Measurements from ENCODE around the gene TBX1.

DNA sequence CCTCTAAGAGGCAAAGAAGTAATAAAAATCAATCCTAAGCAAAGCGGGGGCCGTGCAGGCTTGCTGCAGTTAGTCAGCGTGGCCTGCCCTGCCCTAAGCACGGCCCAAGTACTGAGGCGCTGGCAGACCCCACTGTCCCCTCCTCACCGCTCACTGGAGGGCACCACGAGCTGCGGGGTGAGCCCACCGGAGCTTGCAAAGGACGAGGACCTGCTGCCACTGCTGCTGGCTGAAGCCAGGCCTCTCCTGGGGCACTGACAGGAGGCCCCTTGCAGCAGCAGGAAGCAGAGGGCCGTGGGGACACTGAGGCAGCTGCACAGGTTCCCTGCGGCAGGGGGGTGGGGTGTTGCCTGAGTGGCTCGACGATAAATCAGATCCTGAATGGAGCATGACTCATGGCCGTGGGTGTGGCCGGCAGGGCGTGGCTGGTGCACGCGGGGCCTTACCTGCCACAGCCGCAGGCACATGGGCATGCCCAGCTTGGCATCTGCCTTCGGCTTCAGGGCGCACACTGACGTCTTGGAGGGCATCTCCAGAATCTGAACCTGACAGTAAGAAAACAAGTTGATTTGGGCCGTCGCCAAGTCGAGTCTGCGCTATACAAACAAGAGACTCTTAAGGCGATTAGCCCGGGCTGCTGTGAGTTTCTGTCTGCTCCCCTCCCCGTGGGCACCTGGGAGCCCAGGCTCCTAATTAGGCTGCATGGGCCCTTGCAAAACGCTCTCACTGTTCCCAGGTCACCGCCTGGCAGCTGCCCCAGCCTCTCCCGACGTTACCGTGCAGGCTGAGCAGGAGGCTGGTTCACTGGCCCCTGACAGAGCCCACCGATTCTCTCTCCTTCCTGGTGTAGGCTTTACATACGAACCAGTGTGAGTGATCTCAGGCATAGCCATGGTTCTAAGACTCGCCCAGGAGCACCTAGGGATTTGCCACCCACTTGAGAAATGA lies 45.9 kb downstream of the TBX1 start:
- TF ChIP-seq, protein P1, sequence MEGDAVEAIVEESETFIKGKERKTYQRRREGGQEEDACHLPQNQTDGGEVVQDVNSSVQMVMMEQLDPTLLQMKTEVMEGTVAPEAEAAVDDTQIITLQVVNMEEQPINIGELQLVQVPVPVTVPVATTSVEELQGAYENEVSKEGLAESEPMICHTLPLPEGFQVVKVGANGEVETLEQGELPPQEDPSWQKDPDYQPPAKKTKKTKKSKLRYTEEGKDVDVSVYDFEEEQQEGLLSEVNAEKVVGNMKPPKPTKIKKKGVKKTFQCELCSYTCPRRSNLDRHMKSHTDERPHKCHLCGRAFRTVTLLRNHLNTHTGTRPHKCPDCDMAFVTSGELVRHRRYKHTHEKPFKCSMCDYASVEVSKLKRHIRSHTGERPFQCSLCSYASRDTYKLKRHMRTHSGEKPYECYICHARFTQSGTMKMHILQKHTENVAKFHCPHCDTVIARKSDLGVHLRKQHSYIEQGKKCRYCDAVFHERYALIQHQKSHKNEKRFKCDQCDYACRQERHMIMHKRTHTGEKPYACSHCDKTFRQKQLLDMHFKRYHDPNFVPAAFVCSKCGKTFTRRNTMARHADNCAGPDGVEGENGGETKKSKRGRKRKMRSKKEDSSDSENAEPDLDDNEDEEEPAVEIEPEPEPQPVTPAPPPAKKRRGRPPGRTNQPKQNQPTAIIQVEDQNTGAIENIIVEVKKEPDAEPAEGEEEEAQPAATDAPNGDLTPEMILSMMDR (IDR thresholded peaks at IDR 0.05) = no peak
- TF ChIP-seq POLR2A (IDR thresholded peaks at IDR 0.05) = no peak

Measured in uterus (tissue), 2 donors.